ENCODE measurements around the gene MADCAM1. TPM values are rescaled to one million over a fixed set of nuclear protein-coding genes. Genes with fewer than 3 reads are reported as not detected.

Gene MADCAM1
- total and polyA plus RNA-seq, 2 donors (not counting 1 experiment from before 2014, with no cell fraction given) = 0.70 to 2.5 TPM

- TF ChIP-seq EZH2 (IDR thresholded peaks at IDR 0.05; ENCODE audit: borderline replicate concordance, insufficient read depth, low read depth, low read length, poor library complexity, severe bottlenecking) = no peak
- no peak for TF ChIP-seq CTCF (IDR thresholded peaks at IDR 0.05)
- Histone ChIP-seq H3K4me2 (replicated peaks; ENCODE audit: low read depth, low read length, poor library complexity, severe bottlenecking) (no peak overlapping the region), H3K36me3 (replicated peaks in 1 of 2; ENCODE audit: control extremely low read depth in 1 of 2, control insufficient read depth in 1 of 2, extremely low read depth in 1 of 2, insufficient read depth in 2 of 2, low read length in 1 of 2) (peaks cover 0 to 4% of the 10 kb centered on the region in 2 experiments), H3K9me3 (ENCODE audit: control extremely low read depth in 1 of 3, control insufficient read depth in 2 of 3, insufficient read depth in 1 of 3, low read length in 2 of 3) (peaks cover 0 to 12% (median 0%) of the 10 kb centered on the region in 3 donors), H3K4me1 (ENCODE audit: control insufficient read depth in 2 of 2, insufficient read depth in 2 of 2, low read length in 2 of 2) (no peaks in the 10 kb centered on the region), H3K27ac (ENCODE audit: low read length in 2 of 2) (no peak overlapping the region), H3K27me3 (replicated peaks in 1 of 4; ENCODE audit: control extremely low read depth in 1 of 4, control insufficient read depth in 3 of 4, insufficient read depth in 4 of 4, low read length in 3 of 4) (no peaks in the 10 kb centered on the region), H3K9ac (ENCODE audit: low read length) (no peak overlapping the region), H3K4me3 (ENCODE audit: control extremely low read depth in 1 of 5, extremely low read depth in 1 of 5, insufficient read depth in 1 of 5, low read depth in 2 of 5, low read length in 4 of 5) (no peak overlapping the region), H4K20me1 (ENCODE audit: control insufficient read depth, insufficient read depth, low read length, poor library complexity, severe bottlenecking) (no peaks in the 10 kb centered on the region), H2AFZ (ENCODE audit: insufficient read depth, low read depth, low read length, poor library complexity, severe bottlenecking) (no peak overlapping the region), H3K79me2 (ENCODE audit: control insufficient read depth, insufficient read depth, low read length) (peaks cover 3% of the 10 kb centered on the region)
- ChIA-PET CTCF (interaction anchor here (0.8 to 1.4 kb wide), 3 partner anchors 7 to 14 kb away, joined by 3 to 4 read pairs (median 3); partner anchors contain the start of gene CDC34), POLR2A (interaction anchor here (0.6 to 0.7 kb wide), 2 partner anchors 541 to 1415 kb away, joined by 5 to 6 read pairs; no protein-coding TSS in a partner anchor)
- Mint-ChIP-seq H3K4me1 (peaks cover 4% of the 10 kb centered on the region), H3K9me3 (ENCODE audit: insufficient read depth) (no peaks in the 10 kb centered on the region), H3K27me3 (no peaks in the 10 kb centered on the region), H3K27ac (no peak overlapping the region), H3K4me3 (no peak overlapping the region)
- DNase-seq = no peak
- no peak for ATAC-seq (ENCODE audit: low read depth)
- intact Hi-C loops (cut with micrococcal nuclease) = no loop called here
- 68% methylated on average over 9 of the region's 10 CpGs for WGBS (ENCODE audit: insufficient coverage)
These were observed 21.7 kb downstream of the MADCAM1 start for GRCh38 chr19:517721-518597.

Measured in B cell (primary cell).